Activated CD4-positive, alpha-beta T cell treated with anti-CD3 and anti-CD28 coated beads, Interleukin-2, amount 50 U/mL, for 16 hours (primary cell): ENCODE results near the gene TAOK2.
"Not testable (repeated sequence)": the region's sequence is repeated elsewhere in the genome, so short reads cannot be mapped to it uniquely, and the experiment has no call there.

Source experiments
- DNase-seq: peaks from one replicate; pipeline ENCODE4 v3.0.0-alpha.2; 2020

Gene TAOK2

DNA sequence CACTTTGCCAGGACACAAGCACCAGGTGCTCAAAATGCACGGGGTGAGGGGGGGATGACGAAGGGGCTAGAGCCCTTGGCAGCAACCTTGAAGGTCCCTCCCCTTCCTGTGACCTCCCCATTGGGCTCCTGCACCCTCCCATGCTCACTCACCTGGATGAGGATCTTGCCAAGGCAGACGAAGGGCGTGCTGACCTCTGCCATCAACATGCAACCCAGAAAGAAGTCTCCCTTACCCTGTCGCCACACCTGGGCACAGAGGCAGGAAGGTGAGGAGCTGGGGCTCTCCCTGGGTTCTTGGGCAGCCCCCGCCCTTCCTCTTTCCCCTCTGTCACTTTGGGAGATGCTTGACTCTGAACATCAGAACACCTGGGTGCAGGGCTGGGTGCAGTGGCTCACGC is 51.9 kb downstream of the TAOK2 start:
- no peak for DNase-seq

DNA sequence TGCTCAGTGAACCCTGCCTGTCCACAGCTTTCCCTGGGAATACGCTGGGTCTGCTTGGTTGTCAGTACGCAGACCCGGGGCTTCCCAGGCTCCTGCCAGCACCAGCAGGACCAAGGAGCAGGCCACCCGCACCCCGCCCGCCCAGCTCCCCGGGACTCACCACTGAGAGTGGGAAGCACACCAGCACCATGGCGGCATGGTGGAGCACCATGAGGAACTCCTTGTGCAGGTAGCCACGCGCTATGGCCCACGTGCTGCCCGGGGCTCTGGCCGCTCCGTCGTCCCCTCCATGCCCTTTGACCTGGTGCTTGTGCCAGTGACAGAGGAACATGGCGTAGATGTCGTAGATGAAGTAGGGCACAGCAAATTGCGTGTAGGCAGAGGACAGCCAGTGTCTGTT is 52.8 kb downstream of the TAOK2 start:
- no peak for DNase-seq

- no peak for DNase-seq
Observed at GRCh38 chr16:30027588-30028437, 54.1 kb downstream of the TAOK2 start.

DNA sequence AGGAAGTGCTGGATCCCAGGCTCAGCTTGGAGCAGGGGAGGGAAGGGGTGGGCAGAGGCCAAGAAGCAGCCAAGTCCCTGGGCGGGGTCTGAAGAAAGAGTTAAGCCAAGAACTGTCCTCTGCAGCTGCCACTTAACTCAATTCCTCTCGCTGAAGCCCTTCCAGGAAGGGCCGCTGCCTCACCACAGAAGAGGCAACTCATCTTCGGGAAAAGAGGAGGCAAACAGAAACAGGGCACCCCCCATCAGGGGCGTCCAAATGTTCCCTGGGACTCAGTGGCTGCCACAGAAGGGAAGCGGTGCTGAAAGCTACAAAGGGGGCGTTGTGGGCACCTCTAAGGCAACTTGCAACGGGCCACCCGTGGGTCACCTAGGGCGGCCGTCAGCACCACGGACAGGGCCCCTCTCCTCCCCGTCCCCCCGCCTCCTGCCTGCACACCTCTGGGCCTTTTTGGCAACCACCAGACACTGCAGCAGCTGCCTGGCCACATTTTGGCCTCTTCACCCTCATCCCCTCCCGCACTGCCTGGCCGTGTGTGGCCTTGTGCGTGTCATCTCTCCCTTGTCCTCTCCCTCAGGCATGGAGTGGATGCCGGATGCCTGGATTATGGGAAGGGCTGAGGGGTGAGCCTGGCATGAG is 54.9 kb downstream of the TAOK2 start:
- no peak for DNase-seq

GRCh38 chr16:30030011-30030685 is 56.5 kb downstream of the TAOK2 start:
- no peak for DNase-seq

- no peak for DNase-seq
Observed at GRCh38 chr16:30030841-30031413, 57.3 kb downstream of the TAOK2 start, which contains the start of gene TLCD3B. Gene TLCD3B, minus strand, starts transcription at chr16:30031271. Its CDS starts 744 bp downstream, at chr16:30030527.

- no peak for DNase-seq
Observed at GRCh38 chr16:30031477-30031918, 57.8 kb downstream of the TAOK2 start.

DNA sequence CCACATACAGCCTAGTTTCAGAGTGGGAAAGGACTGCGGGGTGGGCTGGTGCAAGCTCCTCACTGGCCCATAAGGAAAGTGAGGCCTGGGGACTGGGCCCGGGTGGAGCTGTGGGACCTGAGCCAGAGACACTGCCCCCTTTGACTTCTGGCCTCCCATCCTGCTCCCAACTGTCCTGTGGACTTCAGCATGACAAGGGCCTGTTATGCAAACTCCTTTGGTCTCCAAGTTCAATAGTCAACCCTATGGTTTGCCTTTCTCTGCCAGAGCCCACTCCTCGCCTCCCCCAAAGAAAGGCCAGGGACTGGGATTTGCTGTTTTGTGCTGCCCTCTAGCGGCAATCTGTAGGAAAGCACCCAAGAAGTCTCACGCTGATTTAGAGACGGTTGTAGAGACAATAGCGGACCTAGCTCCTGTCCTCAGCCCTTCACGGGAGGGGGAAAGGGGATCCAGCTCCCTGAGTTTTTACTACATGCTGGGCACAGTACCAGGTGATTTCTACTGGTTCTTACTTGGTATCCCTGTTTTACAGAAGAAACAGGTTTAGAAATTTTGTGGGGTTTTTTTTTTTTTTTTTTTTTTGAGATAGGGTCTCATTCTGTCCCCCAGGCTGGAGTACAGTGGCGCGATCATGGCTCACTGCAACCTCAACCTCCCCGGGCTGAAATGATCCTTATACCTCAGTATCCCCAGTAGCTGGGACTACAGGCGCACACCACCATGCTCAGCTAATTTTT is 58.6 kb downstream of the TAOK2 start:
- DNase-seq = peak; percentile 78

DNA sequence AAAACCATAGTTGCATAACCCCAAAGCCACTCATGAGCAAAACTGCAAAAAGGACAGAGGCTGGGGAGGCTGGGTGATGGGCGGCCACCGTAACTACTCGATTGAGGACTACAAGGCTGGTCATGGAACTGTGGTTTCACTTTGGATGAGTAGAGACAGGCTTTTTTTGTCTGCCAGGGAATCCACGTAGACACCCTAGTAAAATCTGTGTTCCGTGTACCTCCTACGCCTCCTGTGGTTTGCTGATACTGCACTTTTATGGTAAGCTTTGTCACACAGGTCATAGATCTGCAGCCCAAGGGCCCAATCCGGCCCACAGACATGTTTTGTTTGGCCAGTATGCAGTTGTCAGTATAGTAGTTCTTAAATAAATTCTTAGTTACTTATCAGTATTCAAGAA is 59.6 kb downstream of the TAOK2 start:
- DNase-seq = peak; percentile 27

GRCh38 chr16:30040221-30040620 is 66.6 kb downstream of the TAOK2 start:
- DNase-seq = no peak

GRCh38 chr16:30040690-30041089 is 67.0 kb downstream of the TAOK2 start:
- not testable (repeated sequence) for DNase-seq

- DNase-seq = no peak
Observed at GRCh38 chr16:30041841-30042240, 68.2 kb downstream of the TAOK2 start.
